ENCODE measurements around the gene CRNN. TPM values are rescaled to one million over a fixed set of nuclear protein-coding genes. Genes with fewer than 3 reads are reported as not detected.

Gene CRNN
- total RNA-seq: not detected

- intact Hi-C loops (cut with micrococcal nuclease): no loop called here
- Mint-ChIP-seq H3K36me3 (ENCODE audit: low read depth) (no peaks in the 10 kb centered on the region), H3K4me1 (ENCODE audit: low read depth) (no peaks in the 10 kb centered on the region), H3K4me3 (no peak within 1 kb of the TSS), H3K27me3 (peaks cover 9% of the 10 kb centered on the region), H3K27ac (no peak within 1 kb of the TSS), H3K9me3 (no peaks in the 10 kb centered on the region)
- ATAC-seq: no peak
- TF ChIP-seq, protein P1, sequence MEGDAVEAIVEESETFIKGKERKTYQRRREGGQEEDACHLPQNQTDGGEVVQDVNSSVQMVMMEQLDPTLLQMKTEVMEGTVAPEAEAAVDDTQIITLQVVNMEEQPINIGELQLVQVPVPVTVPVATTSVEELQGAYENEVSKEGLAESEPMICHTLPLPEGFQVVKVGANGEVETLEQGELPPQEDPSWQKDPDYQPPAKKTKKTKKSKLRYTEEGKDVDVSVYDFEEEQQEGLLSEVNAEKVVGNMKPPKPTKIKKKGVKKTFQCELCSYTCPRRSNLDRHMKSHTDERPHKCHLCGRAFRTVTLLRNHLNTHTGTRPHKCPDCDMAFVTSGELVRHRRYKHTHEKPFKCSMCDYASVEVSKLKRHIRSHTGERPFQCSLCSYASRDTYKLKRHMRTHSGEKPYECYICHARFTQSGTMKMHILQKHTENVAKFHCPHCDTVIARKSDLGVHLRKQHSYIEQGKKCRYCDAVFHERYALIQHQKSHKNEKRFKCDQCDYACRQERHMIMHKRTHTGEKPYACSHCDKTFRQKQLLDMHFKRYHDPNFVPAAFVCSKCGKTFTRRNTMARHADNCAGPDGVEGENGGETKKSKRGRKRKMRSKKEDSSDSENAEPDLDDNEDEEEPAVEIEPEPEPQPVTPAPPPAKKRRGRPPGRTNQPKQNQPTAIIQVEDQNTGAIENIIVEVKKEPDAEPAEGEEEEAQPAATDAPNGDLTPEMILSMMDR (IDR thresholded peaks at IDR 0.05): no peak
- POLR2A ChIA-PET: no interaction called here
- CTCF ChIA-PET: no interaction called here
- no peak for DNase-seq
Measured at GRCh38 chr1:152413909-152414308, at the start of gene CRNN. TSS of gene CRNN (minus strand) at chr1:152414263. CDS start at chr1:152412233, 2,030 bp downstream.

- no peak overlapping the region for H3K27ac Mint-ChIP-seq
- peaks cover 31% of the 10 kb centered on the region for H3K4me1 Mint-ChIP-seq (ENCODE audit: low read depth)
- ATAC-seq: no peak
- ChIA-PET POLR2A (no interaction called here), CTCF (no interaction called here)
- H3K36me3 Mint-ChIP-seq (ENCODE audit: low read depth): no peaks in the 10 kb centered on the region
- DNase-seq: no peak
- intact Hi-C loops (cut with micrococcal nuclease): no loop called here
- H3K4me3 Mint-ChIP-seq: no peak overlapping the region
- H3K9me3 Mint-ChIP-seq: peaks cover 5% of the 10 kb centered on the region
- H3K27me3 Mint-ChIP-seq: peaks cover 7% of the 10 kb centered on the region
- TF ChIP-seq, protein P1 (IDR thresholded peaks at IDR 0.05): no peak
Measured at GRCh38 chr1:152462636-152463035, 48.6 kb upstream of the CRNN start.

DNA sequence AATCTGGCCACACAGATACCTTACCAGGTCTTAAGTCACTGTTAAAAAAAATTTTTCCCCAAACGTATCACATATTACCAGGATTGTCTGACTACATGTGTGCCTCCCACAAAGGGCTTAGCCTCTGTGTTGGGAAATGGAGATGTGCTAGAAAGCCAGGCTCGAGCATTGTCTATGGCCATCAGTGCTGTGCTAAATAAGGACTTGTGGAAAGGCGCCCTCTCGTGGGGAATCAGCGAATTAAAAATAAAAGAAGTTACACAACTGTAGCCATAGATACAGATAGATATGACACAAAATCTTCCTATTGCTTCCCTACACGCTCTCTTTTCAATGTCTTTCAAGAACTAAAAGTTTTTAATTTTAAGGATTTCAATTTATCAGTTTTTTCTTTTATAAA lies 47.5 kb upstream of the CRNN start:
- POLR2A ChIA-PET: no interaction called here
- H3K27me3 Mint-ChIP-seq: peaks cover 3% of the 10 kb centered on the region
- H3K27ac Mint-ChIP-seq: peak overlapping the region; percentile 64
- peaks cover 5% of the 10 kb centered on the region for H3K9me3 Mint-ChIP-seq
- peaks cover 31% of the 10 kb centered on the region for H3K4me1 Mint-ChIP-seq (ENCODE audit: low read depth)
- TF ChIP-seq, protein P1 (IDR thresholded peaks at IDR 0.05): peak; percentile 63
- no peak for ATAC-seq
- H3K4me3 Mint-ChIP-seq: no peak overlapping the region
- peak; percentile 73 for DNase-seq
- CTCF ChIA-PET: interaction anchor here (0.7 to 1.0 kb wide), 2 partner anchors 8 to 21 kb away, joined by 3 to 4 read pairs; no protein-coding TSS in a partner anchor
- intact Hi-C loops (cut with micrococcal nuclease): no loop called here
- H3K36me3 Mint-ChIP-seq (ENCODE audit: low read depth): no peaks in the 10 kb centered on the region

- Mint-ChIP-seq H3K27me3 (no peaks in the 10 kb centered on the region), H3K4me1 (ENCODE audit: low read depth) (peaks cover 31% of the 10 kb centered on the region), H3K27ac (peak overlapping the region; percentile 84), H3K9me3 (no peaks in the 10 kb centered on the region), H3K36me3 (ENCODE audit: low read depth) (no peaks in the 10 kb centered on the region), H3K4me3 (peak overlapping the region; percentile 26)
- intact Hi-C loops (cut with micrococcal nuclease): no loop called here
- CTCF ChIA-PET: interaction anchor here (0.7 to 3.6 kb wide), 11 partner anchors 10 to 760 kb away, joined by 3 to 153 read pairs (median 32); no protein-coding TSS in a partner anchor
- DNase-seq (no peak), ATAC-seq (no peak)
- TF ChIP-seq, protein P1 (IDR thresholded peaks at IDR 0.05): peak; percentile 14
- POLR2A ChIA-PET: no interaction called here
Measured at GRCh38 chr1:152460529-152460899, 46.5 kb upstream of the CRNN start.

DNA sequence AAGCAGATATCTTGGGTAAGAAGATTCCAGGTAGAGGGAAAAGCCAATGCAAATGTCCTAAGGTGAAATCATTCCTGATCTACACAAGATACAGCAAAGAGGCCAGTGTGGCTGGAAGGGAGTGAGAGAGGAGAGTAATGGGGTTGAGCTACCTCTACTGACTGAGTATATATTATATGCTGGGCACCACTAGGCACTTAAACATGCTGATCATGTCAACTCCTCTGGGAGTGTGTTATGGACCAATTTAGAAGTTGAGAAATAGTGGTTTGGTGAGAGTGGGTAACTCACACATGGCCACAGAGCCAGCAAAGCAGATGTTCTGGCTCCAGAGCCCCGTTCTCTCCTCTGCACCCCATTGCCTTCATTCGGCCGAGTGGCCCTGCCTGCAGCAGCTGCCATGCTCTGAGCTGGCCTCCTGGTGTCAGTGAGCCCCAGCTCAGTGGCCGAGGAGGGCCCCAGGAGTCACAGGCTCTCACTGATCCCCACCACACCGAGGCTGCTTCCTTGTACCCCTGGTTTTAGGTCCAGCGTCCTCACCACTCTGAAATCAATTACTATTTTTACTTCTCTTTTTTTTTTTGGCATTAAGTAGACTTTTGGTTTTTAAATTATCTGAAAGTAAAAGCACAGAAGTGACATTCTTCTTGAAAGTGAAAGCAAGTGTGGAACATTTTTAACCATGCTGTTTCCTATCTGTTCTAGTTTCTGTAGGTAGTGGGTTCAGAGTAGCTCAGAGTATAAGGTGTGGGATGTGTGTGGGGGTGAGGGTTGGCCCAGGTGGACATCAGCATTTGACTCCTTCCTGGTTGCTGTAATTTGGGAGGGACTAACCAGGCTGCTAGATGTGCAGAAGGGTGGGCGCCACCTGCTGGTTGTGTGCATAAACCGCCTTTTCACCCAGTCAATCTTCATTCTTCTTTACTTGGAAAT lies 45.8 kb upstream of the CRNN start:
- Mint-ChIP-seq H3K27ac (peak overlapping the region; percentile 84), H3K27me3 (peaks cover 1% of the 10 kb centered on the region), H3K36me3 (ENCODE audit: low read depth) (no peaks in the 10 kb centered on the region), H3K9me3 (no peaks in the 10 kb centered on the region), H3K4me1 (ENCODE audit: low read depth) (peaks cover 31% of the 10 kb centered on the region), H3K4me3 (peak overlapping the region; percentile 26)
- TF ChIP-seq, protein P1 (IDR thresholded peaks at IDR 0.05): peak; percentile 90
- intact Hi-C loops (cut with micrococcal nuclease): loop anchor here (5.0 kb wide), 2 partner anchors 113 to 408 kb away; no protein-coding TSS in a partner anchor
- peak; percentile 89 for DNase-seq
- ChIA-PET CTCF (interaction anchor here (0.7 to 3.6 kb wide), 28 partner anchors 8 to 760 kb away, joined by 3 to 153 read pairs (median 9); no protein-coding TSS in a partner anchor), POLR2A (interaction anchor here (1.4 kb wide), 1 partner anchor 271 kb away, joined by 4 read pairs; no protein-coding TSS in a partner anchor)
- peak; percentile 93 for ATAC-seq
